DND-41 (cell line): Measurements from ENCODE around the gene ULK2.

Source experiments
- ATAC-seq: fragments of 200-7000 bp; cut with Tn5 transposase; 3 replicates; pipeline ENCODE4 v1.9.1; 2021; ENCODE audit warnings: low read depth; ENCODE audit not compliant: insufficient read depth
- DNase-seq: peaks from one replicate; pipeline ENCODE4 v3.0.0-alpha.2; 2020
- H2AFZ ChIP-seq: 2 replicates; pipeline ENCODE4 v1.6.0; 2012; ENCODE audit warnings: low read depth, low read length
- H3K27ac ChIP-seq: 2 replicates; pipeline ENCODE4 v1.5.1; 2012; ENCODE audit warnings: low read length, inconsistent platforms
- H3K27me3 ChIP-seq: fragments of 200-600 bp; sonication (generic); 2 replicates; pipeline ENCODE4 v1.6.0; 2012; ENCODE audit warnings: low read length, mild to moderate bottlenecking, inconsistent platforms; ENCODE audit not compliant: insufficient read depth, poor library complexity
- H3K36me3 ChIP-seq: 2 replicates; pipeline ENCODE4 v1.5.1; 2012; ENCODE audit warnings: low read length, inconsistent platforms; ENCODE audit not compliant: insufficient read depth
- H3K4me1 ChIP-seq: 2 replicates; pipeline ENCODE4 v1.5.1; 2012; ENCODE audit warnings: mild to moderate bottlenecking, low read length; ENCODE audit not compliant: insufficient read depth
- H3K4me2 ChIP-seq: 2 replicates; pipeline ENCODE4 v1.6.0; 2012; ENCODE audit warnings: mild to moderate bottlenecking, moderate library complexity, low read length, inconsistent platforms; ENCODE audit not compliant: insufficient read depth
- H3K4me3 ChIP-seq, 2 experiments: fragments of 200-600 bp in 1 of 2; shearing (Covaris generic) in 1 of 2; 2 replicates each; pipeline ENCODE4 v1.5.1; 2012 to 2016; ENCODE audit warnings: inconsistent platforms in 2 of 2, low read length in 2 of 2, mild to moderate bottlenecking in 2 of 2, low read depth in 1 of 2, moderate library complexity in 1 of 2
- H3K79me2 ChIP-seq: 2 replicates; pipeline ENCODE4 v1.6.0; 2012; ENCODE audit warnings: low read length, inconsistent platforms; ENCODE audit not compliant: insufficient read depth
- H3K9ac ChIP-seq: 2 replicates; pipeline ENCODE4 v1.6.0; 2012; ENCODE audit warnings: low read depth, mild to moderate bottlenecking, inconsistent platforms, low read length, moderate library complexity
- H3K9me3 ChIP-seq: 2 replicates; pipeline ENCODE4 v1.5.1; 2012; ENCODE audit warnings: low read length, moderate library complexity, mild to moderate bottlenecking, inconsistent platforms; ENCODE audit not compliant: insufficient read depth, severe bottlenecking
- H4K20me1 ChIP-seq: 2 replicates; pipeline ENCODE4 v1.6.0; 2012; ENCODE audit warnings: low read length; ENCODE audit not compliant: insufficient read depth
- EZH2 ChIP-seq: IDR thresholded peaks from 3 replicates; pipeline ENCODE4 v1.6.1; 2012; ENCODE audit warnings: borderline replicate concordance, low read depth, mild to moderate bottlenecking, moderate library complexity, low read length, inconsistent platforms; ENCODE audit not compliant: severe bottlenecking
- TF ChIP-seq, protein P1 (sequence below): IDR thresholded peaks from 2 replicates; pipeline ENCODE4 v1.5.1; 2012; ENCODE audit warnings: borderline replicate concordance, low read length, moderate library complexity, mild to moderate bottlenecking; ENCODE audit not compliant: poor library complexity, severe bottlenecking; ENCODE audit errors: extremely low read depth

ULK2 gene

DNA sequence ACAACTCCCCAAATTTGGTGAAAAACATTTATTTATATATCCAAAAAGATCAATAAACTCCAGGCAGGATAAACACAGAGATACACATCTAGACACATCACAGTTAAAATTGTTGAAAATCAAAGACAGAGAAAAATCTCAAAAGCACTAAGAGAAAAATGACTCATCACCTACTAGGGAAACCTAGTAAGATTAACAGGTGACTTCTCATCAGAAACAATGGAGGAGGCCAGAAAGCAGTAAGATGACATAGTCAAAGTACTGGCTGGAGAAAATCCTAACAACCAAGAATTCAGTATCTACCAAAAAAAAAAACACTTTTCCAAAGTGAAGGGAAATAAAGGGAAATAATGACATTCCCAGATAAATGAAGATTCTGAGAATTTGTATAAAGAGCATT is 33.8 kb downstream of the ULK2 start:
- Histone ChIP-seq H4K20me1 (no peaks in the 10 kb centered on the region), H3K4me2 (no peak overlapping the region), H3K9me3 (no peaks in the 10 kb centered on the region), H3K9ac (no peak overlapping the region), H3K79me2 (no peaks in the 10 kb centered on the region), H2AFZ (no peak overlapping the region), H3K36me3 (no peaks in the 10 kb centered on the region), H3K4me1 (no peaks in the 10 kb centered on the region), H3K4me3 (no peak overlapping the region), H3K27me3 (no peaks in the 10 kb centered on the region), H3K27ac (no peak overlapping the region)
- no peak for ATAC-seq
- DNase-seq, result no peak
- TF ChIP-seq, protein P1, sequence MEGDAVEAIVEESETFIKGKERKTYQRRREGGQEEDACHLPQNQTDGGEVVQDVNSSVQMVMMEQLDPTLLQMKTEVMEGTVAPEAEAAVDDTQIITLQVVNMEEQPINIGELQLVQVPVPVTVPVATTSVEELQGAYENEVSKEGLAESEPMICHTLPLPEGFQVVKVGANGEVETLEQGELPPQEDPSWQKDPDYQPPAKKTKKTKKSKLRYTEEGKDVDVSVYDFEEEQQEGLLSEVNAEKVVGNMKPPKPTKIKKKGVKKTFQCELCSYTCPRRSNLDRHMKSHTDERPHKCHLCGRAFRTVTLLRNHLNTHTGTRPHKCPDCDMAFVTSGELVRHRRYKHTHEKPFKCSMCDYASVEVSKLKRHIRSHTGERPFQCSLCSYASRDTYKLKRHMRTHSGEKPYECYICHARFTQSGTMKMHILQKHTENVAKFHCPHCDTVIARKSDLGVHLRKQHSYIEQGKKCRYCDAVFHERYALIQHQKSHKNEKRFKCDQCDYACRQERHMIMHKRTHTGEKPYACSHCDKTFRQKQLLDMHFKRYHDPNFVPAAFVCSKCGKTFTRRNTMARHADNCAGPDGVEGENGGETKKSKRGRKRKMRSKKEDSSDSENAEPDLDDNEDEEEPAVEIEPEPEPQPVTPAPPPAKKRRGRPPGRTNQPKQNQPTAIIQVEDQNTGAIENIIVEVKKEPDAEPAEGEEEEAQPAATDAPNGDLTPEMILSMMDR, result no peak
- TF ChIP-seq EZH2, result no peak

GRCh38 chr17:19830061-19830460 is 37.7 kb downstream of the ULK2 start:
- Histone ChIP-seq H3K36me3 (no peaks in the 10 kb centered on the region), H3K27me3 (peaks cover 3% of the 10 kb centered on the region), H3K27ac (no peak overlapping the region), H3K9me3 (no peaks in the 10 kb centered on the region), H3K4me2 (no peak overlapping the region), H3K4me3 (no peak overlapping the region), H3K9ac (no peak overlapping the region), H3K79me2 (no peaks in the 10 kb centered on the region), H4K20me1 (no peaks in the 10 kb centered on the region), H3K4me1 (no peaks in the 10 kb centered on the region), H2AFZ (no peak overlapping the region)
- no peak for DNase-seq
- no peak for TF ChIP-seq EZH2
- TF ChIP-seq, protein P1, result no peak
- ATAC-seq, result no peak

- Histone ChIP-seq H3K4me2 (no peak overlapping the region), H3K79me2 (no peaks in the 10 kb centered on the region), H3K4me1 (no peaks in the 10 kb centered on the region), H3K27ac (no peak overlapping the region), H3K9ac (no peak overlapping the region), H3K9me3 (no peaks in the 10 kb centered on the region), H3K27me3 (peaks cover 11% of the 10 kb centered on the region), H3K4me3 (no peak overlapping the region), H3K36me3 (no peaks in the 10 kb centered on the region), H4K20me1 (no peaks in the 10 kb centered on the region), H2AFZ (no peak overlapping the region)
- ATAC-seq, result no peak
- TF ChIP-seq, protein P1, result peak; percentile 3
- no peak for TF ChIP-seq EZH2
- DNase-seq, result no peak
Observed at GRCh38 chr17:19812407-19812806, 55.3 kb downstream of the ULK2 start.

DNA sequence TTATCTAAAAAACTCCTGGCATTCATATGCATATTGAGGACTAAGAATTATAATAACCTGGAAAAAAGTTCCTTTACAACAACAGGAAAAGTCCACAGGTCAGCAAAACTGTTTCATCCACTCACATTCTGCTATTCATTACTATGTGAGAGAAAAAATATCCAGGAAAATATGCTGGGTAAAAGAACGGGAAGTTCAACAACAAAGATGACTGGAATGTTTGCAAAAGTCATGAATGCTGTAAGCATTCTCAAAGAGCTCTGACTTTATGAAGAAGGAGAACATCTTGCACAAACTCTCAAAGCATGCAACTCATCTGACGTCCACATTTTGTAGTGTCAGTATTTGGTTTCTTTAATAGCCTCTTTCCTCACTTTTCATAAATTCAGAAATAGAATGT is 62.7 kb downstream of the ULK2 start:
- TF ChIP-seq, protein P1, result no peak
- no peak for TF ChIP-seq EZH2
- no peak overlapping the region for H3K4me2 ChIP-seq
- H3K79me2 ChIP-seq, result no peaks in the 10 kb centered on the region
- no peaks in the 10 kb centered on the region for H3K9me3 ChIP-seq
- no peaks in the 10 kb centered on the region for H3K4me1 ChIP-seq
- no peak overlapping the region for H2AFZ ChIP-seq
- no peaks in the 10 kb centered on the region for H4K20me1 ChIP-seq
- H3K9ac ChIP-seq, result no peak overlapping the region
- no peak overlapping the region for H3K4me3 ChIP-seq
- H3K36me3 ChIP-seq, result no peaks in the 10 kb centered on the region
- ATAC-seq, result no peak
- H3K27me3 ChIP-seq, result peaks cover 14% of the 10 kb centered on the region
- H3K27ac ChIP-seq, result no peak overlapping the region
- DNase-seq, result no peak
